Hippocampal formation (tissue), 2 donors: ENCODE data around the gene PPP1R12C.
A peak's percentile ranks its signal among the peaks of the same experiment; 100 is the strongest.

ENCODE experiments used
- DNase-seq, 2 donors: peaks; one replicate each; lab custom pipeline; 2025; lab: John Stamatoyannopoulos, UW

Gene PPP1R12C

DNA sequence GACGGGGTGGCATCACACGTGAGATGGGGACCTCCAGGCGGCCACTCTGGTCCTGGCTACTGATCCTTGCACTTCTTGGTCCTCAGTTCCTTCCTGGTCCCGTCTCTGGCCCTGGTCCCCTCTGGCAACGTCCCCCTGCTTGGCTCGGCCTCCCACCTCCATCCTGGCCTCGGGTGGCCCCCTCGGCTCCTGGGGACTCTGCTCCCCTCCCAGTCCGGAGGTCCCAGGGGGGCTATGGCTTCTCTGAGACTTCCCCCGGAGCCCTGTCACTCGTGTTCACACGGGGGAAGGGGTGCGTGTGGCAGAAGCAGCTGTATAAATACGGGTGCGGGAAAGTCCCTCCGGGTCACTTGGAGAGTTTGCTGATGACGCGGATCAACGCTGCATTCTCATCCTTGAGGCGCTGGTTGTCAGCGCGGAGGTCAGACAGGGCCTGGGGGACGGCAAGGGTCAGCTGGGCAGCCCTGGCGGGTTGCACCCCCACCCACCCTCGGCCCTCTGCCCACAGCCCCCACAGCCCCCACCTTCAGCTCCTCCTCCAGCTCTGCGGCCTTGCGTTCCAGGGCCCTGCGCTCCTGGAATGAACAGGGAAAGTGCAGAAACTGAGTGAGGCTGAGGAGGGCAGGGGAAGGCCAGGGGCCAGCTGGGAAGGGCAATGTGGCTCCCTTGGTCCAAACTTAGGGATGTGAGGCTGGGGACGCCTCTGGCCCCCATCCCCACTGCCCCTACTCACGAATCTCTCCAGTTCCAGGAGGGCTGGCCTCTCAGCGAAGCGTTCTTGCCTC lies 26.1 kb downstream of the PPP1R12C start:
- no peak for DNase-seq

DNA sequence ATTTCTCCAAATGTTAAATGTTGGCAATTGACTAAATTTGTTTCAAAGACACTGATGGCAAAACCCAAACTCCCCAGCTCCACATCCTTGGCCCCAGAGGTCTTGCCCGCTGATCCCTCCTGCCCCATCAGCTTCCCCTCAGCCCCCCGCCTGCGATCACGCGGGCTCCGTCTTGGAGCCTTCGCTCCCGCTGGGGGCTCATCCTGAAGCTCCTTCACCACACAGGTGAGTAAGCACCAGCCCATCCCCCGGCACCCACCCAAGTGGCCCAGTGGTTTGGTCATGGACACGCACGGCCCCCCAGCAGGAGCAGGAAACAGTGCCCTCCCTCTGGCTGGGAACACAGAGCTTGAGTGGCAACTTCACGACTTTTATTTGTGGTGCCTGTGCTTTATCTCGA lies 26.9 kb downstream of the PPP1R12C start:
- no peak for DNase-seq

DNA sequence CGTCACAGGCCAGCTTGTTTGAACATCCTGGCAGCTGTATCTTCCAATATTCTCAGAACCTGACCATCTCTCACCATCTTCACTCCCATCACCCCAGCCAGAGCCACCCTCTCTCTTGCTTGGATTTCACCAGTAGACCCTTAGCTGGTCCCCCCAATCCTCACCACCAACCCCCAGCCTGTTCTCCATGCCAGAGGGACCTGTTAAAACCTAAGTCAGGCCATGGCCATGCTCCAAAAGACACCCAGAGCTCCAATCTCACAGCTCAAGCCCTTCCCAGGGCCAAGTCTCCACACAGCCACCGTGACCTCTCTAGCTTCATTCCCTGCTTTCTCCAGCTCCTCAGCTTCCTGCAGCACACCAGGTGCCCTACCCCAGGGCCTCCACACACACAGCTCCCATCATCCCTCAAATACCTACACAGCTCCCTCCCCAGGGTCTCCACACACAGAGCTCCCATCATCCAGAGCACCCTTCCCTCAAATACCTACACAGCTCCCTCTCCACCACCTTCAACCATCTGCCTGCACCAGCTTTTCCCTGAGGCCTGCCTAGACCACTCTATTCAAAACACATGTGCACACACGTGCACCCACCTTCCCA lies 28.0 kb downstream of the PPP1R12C start:
- no peak for DNase-seq

DNA sequence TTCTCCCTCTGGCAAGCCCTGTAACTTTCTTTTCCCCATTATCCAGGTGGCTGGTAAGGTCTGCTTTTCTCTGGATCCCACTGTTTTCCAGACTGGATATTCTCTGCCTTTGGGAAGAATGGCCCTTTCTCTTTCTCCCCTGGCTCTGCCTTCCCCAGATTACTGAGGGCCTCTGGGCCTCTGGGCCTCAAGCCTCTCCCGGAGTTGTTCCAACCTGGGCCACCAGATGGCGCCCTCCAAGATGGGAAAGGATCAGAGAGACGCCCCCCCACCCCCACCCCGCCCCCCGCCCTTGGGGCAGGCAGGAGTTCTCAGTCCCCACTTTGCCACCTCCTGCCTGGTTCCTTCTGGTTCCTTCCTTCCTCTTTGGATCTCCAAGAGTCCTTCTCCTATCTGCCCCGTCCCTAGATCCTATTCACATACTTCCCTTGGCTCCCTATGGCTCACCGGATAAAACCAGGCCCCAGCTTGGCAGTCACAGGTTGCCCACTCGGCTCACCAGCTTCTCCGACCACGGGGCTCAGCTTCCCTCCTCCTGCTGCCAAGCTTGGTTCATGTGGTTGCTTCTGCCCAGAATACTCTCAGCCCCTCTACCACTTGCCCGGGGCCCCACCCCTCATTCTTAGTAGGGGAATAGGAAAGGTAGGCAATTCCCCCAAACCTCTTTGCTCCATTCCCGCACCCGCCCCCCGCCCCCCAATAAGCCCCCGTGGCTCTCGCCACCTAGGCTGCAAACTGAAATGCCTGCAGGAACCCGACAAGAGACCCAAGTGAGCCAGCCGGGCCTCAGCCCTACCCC lies 28.7 kb downstream of the PPP1R12C start:
- DNase-seq = peak in 1 of 2 donors; percentile 52

DNA sequence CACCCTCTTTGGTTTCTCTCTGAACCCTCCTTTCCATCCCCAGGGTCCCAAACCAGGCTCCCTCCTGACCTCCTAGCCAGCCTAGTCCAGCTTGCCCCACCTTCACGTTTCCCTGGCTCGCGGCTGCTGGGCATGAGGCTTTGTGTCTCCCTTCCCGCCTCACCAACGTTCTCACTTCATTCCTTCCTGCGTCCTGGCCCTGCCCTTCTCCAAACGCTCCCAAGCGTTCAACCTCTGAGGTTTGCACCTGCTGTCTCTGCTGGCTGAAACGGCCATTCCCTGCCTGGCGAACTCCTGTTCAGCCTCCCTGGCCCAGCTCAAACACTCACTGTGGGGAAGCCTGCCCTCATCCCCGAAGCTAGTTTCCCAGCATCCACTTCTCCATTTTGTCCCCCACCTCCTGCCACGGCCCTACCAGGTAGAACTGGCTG lies 29.4 kb downstream of the PPP1R12C start:
- DNase-seq = no peak

DNA sequence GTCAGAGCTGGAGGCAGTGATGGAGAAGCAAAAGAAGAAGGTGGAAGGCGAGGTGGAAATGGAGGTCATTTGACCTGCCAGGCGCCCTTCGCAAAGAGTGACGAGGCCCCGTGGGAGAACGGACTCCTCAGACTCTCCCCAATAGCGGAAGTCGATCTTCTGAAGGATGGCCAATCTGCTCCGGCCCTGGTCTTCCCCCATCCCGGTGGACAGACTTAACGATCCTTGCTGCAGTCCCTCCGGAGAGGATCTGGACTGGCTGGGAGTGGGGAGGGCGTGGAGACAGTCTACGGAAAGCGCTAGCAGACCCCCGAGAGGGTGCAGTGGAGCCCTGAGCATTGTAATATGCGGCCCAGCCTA lies 29.9 kb downstream of the PPP1R12C start:
- no peak for DNase-seq

DNA sequence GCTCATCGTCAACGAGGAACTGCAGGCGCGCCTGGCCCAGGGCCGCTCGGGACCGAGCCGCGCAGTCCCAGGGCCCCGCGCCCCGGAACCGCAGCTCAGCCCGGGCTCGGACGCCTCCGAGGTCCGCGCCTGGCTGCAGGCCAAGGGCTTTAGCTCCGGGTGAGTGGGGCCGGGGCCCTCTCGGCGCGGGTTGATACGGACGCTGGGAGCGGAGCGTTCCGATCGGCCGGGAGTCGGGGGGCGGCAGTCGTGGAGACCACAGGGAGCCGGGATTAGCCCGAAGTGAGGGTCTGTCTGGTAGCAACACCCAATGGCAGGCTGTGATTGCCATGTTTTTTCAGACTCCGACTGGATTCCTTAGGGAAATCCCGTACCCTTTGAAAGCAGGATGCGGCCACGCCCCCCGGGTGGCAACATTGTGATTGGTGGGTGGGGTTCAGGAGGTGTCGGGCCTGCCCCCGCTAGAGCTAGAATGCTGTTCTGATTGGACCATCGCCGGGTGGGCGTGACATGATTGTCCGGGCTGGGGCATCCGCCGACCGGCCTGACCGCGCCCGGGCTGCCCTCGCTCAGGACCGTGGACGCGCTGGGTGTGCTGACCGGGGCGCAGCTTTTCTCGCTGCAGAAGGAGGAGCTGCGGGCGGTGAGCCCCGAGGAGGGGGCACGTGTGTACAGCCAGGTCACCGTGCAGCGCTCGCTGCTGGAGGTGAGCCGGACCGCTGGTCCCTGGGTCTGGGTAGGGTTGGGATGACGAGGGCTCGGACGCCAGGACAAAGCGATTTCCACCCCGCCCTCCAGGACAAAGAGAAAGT lies 30.5 kb downstream of the PPP1R12C start:
- peak; percentile 35 to 75 for DNase-seq

DNA sequence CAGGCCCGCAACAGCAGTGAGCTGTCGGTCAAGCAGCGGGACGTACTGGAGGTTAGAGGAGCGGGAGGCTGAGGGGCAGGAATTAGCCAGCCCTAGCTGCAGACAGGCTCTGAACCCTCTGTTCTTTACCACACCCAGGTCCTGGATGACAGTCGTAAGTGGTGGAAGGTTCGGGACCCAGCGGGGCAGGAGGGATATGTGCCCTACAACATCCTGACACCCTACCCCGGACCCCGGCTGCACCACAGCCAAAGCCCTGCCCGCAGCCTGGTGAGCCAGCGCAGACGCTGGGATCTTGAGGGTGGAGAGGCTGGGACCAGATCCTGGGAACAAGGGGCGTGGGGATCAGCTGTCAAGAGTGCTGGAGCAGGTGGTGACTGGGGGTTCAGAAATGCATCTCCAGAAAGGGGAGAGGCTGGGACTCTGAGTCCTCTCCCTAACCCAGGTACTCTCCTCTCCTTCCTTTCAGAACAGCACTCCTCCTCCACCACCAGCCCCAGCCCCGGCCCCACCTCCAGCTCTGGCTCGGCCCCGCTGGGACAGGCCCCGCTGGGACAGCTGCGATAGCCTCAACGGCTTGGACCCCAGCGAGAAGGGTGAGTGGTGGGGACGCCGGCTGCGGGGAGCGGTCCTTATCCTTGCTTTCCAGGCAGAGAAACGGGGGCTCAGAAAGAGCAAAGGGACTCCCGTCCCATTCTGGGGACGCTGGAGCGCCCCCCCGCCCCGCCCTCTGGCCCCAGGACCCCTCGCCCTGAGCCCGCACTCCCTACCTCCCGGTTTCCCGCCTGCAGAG lies 31.3 kb downstream of the PPP1R12C start:
- DNase-seq = no peak

DNA sequence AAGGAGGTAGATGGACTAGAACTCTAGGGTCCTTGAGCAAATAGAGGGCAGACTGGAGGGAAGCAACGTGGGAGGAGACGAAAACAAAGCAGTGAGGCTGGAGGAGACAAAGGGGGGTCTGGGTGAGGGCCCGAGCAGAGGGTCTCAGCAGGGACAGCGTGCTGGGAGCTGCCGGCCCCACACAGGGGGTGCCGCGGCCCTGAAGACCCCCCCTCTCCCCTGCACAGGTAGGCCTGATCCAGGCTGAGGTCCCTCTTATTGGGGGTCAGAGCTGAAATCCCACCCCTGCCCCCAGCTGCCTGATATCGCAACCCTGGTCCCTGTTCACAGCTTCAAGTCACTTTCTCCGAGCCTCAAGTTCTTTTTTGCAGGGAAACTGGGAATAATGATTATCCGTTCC lies 33.0 kb downstream of the PPP1R12C start:
- DNase-seq = no peak

DNA sequence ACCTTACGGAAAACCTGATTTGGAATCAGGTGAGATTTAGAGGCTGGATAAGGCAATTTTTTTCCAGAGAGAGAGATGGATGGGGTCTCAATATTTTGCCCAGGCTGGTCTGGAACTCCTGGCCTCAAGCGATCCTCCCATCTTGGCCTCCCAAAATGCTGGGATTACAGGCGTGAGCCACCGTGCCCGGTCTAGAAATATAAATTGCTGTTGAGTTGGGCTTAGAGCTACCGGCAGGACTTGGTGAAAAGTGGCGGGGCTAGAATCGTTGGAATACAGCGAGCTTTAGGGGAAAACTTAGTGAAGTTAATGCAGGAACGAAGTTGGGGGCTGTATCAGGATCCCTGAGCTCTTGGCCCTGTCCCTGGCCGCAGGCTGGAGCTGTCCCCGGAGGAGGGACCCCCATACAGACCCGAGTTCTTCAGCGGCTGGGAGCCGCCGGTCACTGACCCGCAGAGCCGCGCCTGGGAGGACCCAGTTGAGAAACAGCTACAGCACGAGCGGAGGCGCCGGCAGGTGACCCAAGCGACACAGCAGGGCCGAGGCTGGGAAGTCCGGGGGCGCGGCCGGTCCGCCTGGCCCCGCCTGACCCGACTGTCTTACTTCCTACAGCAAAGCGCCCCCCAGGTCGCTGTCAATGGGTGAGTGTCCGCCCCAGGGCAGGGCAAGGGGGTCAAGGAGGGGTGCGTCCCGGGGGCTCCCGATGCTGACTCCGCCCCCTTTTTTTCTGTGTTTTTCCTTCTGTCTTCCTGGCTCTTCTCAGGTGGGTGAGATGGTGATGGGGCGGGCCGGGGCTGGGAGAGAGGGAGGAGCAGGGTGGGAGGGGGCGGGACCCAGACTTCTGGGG lies 34.2 kb downstream of the PPP1R12C start:
- no peak for DNase-seq

DNA sequence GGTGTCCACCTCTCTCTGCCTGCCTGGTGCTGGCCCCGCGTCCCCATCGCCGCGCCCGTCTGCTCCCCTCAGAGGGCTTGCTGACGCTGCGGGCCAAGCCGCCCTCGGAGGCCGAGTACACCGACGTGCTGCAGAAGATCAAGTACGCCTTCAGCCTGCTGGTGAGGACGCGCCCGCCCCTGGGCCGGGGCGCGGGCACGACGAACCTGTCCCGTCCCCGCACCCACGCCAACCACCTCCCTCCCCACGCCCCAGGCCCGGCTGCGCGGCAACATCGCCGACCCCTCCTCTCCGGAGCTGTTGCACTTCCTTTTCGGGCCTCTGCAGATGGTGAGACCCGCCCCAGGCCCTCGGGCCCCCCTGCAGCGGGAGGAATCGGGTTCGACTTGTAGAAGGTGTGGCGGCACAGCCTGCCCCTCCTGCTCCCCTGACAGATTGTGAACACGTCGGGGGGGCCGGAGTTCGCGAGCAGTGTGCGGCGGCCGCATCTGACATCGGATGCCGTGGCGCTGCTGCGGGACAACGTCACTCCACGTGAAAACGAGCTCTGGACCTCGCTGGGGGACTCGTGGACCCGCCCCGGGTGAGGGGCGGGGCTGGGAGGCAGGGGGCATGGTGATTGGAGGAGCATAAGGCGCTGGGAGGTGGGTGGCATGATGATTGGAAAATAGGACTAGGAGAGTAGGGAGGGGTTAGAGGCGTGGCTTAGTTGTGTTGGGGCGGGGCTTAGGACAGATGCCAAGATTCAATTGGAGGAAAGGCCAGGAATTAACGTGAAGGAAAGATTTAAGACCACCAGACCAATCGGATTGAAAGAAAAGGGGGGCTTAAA lies 35.2 kb downstream of the PPP1R12C start:
- DNase-seq = no peak

DNA sequence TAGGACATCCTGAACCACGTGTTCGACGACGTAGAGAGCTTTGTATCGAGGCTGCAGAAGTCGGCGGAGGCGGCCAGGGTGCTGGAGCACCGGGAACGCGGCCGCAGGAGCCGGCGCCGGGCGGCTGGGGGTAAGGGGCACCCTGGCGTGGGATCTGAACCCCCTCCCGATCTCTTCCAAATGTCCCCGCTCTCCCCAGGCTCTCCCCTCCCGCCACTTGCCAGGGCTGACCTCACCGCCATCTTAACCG lies 35.7 kb downstream of the PPP1R12C start:
- no peak for DNase-seq

DNA sequence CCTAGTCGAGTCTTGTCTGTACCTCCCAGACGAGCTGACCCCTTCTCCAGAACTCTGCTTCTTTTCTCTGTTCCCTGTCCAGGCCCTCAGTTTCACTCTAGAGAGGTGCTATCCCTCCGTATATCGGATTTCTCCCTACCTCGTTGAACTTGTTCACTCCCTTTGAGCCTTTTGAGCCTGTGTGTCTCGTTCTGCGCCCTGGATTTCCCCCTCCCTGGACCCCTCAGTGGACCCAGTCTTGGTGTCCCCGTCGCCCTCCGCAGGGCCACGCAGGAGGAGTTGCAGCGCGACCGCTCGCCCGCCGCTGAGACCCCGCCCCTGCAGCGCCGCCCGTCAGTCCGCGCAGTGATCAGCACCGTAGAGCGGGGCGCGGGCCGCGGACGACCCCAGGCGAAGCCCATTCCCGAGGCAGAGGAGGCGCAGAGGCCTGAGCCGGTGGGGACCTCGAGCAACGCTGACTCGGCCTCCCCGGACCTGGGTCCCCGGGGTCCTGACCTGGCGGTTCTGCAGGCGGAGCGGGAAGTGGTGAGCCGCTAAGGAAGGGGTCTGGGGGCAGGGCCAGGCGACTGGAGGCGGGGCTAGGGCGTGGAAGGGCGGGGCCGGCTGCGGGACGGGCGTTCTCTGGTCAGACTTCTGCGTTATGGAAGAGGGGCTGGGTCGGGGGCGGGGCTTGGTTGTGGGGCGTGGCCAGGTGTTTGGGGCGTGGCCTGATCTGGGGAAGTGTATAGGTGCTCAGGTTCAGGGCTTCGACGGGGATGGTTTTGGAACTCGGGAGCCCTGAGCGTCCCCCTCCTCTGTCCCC lies 36.3 kb downstream of the PPP1R12C start:
- DNase-seq = peak in 1 of 2 donors; percentile 35

DNA sequence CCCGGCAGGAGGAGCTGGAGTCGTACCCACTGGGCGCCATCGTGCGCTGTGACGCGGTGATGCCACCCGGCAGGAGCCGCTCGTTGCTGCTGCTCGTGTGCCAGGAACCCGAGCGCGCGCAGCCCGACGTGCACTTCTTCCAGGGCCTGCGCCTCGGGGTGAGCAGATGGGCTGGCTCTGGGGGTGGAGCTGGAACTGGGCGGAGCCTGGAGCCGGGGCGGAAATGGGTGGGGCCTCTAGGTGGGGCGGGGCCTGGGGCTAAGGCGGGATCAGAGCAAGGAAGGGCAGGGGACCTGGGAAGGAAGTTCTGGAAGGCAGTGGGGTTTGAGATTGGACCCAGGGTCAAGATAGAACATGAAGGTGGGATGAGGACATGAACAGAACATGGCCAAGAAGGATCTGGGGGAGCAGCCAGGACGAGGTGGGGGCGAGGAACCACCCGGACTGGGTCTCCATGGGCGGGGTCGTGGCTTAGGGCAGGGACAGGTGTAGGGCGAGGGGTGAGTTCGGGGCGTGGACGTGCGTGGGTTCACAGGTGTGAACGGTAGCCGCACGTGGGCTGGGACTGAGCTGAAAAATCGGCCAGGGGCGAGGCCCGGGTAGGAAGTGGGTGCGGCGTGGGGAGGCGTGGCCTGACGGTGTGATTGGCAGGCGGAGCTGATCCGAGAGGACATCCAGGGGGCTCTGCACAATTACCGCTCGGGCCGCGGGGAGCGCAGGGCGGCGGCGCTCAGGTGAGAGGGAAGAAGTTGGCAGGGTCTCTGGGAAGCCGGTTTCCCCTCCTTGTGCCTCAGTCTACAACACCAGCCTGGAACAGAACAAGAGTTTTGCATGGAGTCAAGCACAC lies 37.1 kb downstream of the PPP1R12C start:
- DNase-seq = no peak

DNA sequence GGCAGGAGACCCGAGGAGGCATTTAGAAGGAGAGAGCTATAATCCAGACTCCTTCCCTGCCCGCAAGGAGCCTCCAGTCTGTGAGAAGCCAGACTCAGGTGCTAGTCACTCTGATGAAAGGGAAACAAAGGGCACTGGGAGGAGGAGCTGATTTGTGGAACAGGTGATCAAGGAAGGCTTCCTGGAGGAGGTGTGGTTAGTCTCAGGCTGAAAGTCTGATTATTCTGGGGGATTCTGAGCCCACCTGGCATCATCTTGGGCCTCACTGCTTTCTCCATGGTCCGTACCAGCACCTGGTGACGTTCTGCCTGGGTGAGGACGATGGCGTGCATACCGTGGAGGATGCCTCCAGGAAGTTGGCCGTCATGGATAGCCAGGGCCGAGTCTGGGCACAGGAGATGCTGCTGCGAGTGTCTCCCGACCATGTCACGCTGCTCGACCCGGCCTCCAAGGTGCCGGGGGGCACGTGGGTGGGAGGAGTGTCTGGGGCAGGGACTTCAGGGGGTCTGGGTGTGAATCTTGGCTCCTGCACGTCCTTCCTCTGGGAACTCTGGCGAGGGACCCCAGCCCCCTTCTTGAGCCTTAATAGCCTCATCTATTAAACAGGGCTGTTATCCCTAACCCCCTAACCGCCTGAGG lies 37.9 kb downstream of the PPP1R12C start:
- no peak for DNase-seq

DNA sequence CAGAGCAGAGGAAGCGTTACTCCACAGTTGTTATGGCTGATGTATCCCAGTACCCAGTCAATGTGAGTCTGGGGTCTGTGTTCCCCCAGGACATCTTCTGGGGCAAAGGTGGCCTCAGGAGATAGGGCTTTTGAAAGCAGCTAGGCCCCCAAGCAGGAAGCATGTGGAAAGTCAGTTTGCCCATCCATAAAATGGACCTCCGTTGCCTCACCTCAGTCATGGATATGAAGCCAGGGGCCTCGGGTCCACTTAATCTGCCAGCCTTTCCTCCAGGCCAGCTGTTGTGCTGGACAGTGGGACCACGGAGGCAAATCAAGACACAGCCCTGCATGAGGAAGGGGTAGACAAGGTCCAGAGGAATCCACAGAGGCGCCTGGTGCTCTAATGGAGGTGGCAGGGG lies 38.4 kb downstream of the PPP1R12C start:
- DNase-seq = no peak

DNA sequence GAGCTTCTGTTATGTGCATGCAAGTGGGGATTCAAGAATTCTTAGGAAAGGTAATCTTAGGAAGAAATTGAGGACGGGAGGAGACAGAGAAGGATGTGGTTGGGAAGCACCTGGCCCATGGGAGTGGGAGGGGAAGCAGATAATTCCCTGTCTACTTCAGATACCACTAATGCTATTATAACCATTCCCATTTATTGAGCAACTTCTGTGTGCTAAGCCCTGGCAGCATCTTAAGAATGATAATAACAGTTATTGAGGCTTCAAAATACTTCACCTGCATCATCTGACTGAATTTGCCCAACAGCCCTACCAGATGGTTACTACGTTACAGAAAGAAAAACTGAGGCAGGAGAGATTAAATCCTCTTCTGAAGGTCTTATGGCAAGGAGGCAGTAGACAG lies 40.3 kb downstream of the PPP1R12C start:
- no peak for DNase-seq
